ENCODE data around the gene LIN7A. TPM values are rescaled to one million over a fixed set of nuclear protein-coding genes. Genes with fewer than 3 reads are reported as not detected.

LIN7A gene
- total RNA-seq, 1 donor from 2014 or later, result 27.7 TPM

GRCh38 chr12:80968326-80968725 is 30.6 kb upstream of the LIN7A start:
- Mint-ChIP-seq H3K27ac (ENCODE audit: unreplicated experiment) (no peak overlapping the region), H3K4me1 (ENCODE audit: unreplicated experiment) (no peaks in the 10 kb centered on the region), H3K9me3 (ENCODE audit: unreplicated experiment) (peaks cover 6% of the 10 kb centered on the region), H3K4me3 (ENCODE audit: unreplicated experiment) (no peak overlapping the region), H3K36me3 (ENCODE audit: unreplicated experiment) (no peaks in the 10 kb centered on the region), H3K27me3 (ENCODE audit: unreplicated experiment) (peaks cover 21% of the 10 kb centered on the region)
- no peak for DNase-seq (ENCODE audit: extremely low spot score, unreplicated experiment)
- TF ChIP-seq, protein P1, sequence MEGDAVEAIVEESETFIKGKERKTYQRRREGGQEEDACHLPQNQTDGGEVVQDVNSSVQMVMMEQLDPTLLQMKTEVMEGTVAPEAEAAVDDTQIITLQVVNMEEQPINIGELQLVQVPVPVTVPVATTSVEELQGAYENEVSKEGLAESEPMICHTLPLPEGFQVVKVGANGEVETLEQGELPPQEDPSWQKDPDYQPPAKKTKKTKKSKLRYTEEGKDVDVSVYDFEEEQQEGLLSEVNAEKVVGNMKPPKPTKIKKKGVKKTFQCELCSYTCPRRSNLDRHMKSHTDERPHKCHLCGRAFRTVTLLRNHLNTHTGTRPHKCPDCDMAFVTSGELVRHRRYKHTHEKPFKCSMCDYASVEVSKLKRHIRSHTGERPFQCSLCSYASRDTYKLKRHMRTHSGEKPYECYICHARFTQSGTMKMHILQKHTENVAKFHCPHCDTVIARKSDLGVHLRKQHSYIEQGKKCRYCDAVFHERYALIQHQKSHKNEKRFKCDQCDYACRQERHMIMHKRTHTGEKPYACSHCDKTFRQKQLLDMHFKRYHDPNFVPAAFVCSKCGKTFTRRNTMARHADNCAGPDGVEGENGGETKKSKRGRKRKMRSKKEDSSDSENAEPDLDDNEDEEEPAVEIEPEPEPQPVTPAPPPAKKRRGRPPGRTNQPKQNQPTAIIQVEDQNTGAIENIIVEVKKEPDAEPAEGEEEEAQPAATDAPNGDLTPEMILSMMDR (IDR thresholded peaks at IDR 0.05), result no peak

- peaks cover 21% of the 10 kb centered on the region for H3K27me3 Mint-ChIP-seq (ENCODE audit: unreplicated experiment)
- no peak overlapping the region for H3K4me3 Mint-ChIP-seq (ENCODE audit: unreplicated experiment)
Observed at GRCh38 chr12:80967565-80967964, 29.8 kb upstream of the LIN7A start.

DNA sequence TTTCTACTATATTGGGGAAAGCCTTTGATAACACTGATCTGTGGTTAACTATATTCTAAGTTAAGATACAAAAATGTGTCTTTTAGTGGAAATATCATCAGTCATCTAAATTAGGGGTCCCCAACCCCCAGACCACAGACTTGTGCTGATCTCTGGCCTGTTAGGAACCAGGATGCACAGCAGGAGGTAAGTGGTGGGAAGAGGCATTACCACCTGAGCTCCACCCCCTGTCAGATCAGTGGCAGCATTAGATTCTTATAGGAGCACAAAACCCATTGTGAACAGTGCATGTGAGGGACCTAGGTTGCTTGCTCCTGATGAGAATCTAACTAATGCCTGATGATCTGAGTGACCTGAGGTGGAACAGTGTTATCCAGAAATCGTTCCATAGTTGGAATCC is 28.3 kb upstream of the LIN7A start:
- H3K36me3 Mint-ChIP-seq (ENCODE audit: unreplicated experiment), result no peaks in the 10 kb centered on the region
- H3K27ac Mint-ChIP-seq (ENCODE audit: unreplicated experiment), result no peak overlapping the region
- H3K9me3 Mint-ChIP-seq (ENCODE audit: unreplicated experiment), result peaks cover 7% of the 10 kb centered on the region
- H3K4me3 Mint-ChIP-seq (ENCODE audit: unreplicated experiment), result no peak overlapping the region
- no peak for DNase-seq (ENCODE audit: extremely low spot score, unreplicated experiment)
- H3K27me3 Mint-ChIP-seq (ENCODE audit: unreplicated experiment), result peaks cover 11% of the 10 kb centered on the region
- TF ChIP-seq, protein P1 (IDR thresholded peaks at IDR 0.05), result no peak
- H3K4me1 Mint-ChIP-seq (ENCODE audit: unreplicated experiment), result no peaks in the 10 kb centered on the region

More at GRCh38 chr12:80967565-80967964, 29.8 kb upstream of the LIN7A start:
- TF ChIP-seq, protein P1 (IDR thresholded peaks at IDR 0.05), result no peak
- Mint-ChIP-seq H3K27ac (ENCODE audit: unreplicated experiment) (no peak overlapping the region), H3K36me3 (ENCODE audit: unreplicated experiment) (no peaks in the 10 kb centered on the region), H3K9me3 (ENCODE audit: unreplicated experiment) (peaks cover 7% of the 10 kb centered on the region), H3K4me1 (ENCODE audit: unreplicated experiment) (no peaks in the 10 kb centered on the region)
- no peak for DNase-seq (ENCODE audit: extremely low spot score, unreplicated experiment)

- Mint-ChIP-seq H3K36me3 (ENCODE audit: unreplicated experiment) (no peaks in the 10 kb centered on the region), H3K4me1 (ENCODE audit: unreplicated experiment) (no peaks in the 10 kb centered on the region), H3K9me3 (ENCODE audit: unreplicated experiment) (no peaks in the 10 kb centered on the region), H3K4me3 (ENCODE audit: unreplicated experiment) (no peak overlapping the region), H3K27me3 (ENCODE audit: unreplicated experiment) (no peaks in the 10 kb centered on the region), H3K27ac (ENCODE audit: unreplicated experiment) (no peak overlapping the region)
- no peak for DNase-seq (ENCODE audit: extremely low spot score, unreplicated experiment)
- TF ChIP-seq, protein P1 (IDR thresholded peaks at IDR 0.05), result no peak
Observed at GRCh38 chr12:80958162-80958561, 20.4 kb upstream of the LIN7A start.

DNA sequence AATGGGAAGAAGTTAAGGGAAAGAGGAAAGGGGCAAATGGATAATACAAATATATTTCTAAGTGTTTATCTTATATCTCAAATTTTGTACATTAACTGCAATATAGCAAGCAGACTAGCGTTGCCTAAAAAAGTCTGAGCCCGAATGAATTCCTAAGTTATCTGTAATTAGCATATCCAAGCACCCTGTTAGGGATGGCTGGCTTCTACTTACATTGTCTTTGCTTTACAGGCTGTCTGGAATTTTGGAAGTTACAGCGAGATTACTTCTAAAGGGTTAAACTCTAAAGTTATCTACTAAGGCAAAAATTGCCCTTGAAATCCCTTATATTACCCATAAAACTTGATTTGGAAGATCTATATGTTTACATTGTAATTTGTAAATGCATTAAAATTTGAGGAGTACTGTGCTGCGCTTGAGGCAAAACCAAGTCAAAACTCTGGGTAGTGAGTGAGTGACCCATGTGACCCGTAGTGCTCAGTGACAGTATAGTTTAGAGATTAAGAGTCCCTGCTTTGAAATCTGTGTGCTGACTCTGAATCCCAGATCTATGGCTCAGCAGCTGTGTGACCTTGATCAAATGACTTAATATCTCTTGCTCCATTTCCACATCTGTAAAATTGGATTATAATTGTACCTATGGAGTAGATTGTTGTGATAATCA is 17.3 kb upstream of the LIN7A start:
- Mint-ChIP-seq H3K27me3 (ENCODE audit: unreplicated experiment) (no peaks in the 10 kb centered on the region), H3K4me1 (ENCODE audit: unreplicated experiment) (peaks cover 3% of the 10 kb centered on the region), H3K4me3 (ENCODE audit: unreplicated experiment) (no peak overlapping the region), H3K9me3 (ENCODE audit: unreplicated experiment) (no peaks in the 10 kb centered on the region), H3K36me3 (ENCODE audit: unreplicated experiment) (no peaks in the 10 kb centered on the region), H3K27ac (ENCODE audit: unreplicated experiment) (no peak overlapping the region)
- no peak for DNase-seq (ENCODE audit: extremely low spot score, unreplicated experiment)
- TF ChIP-seq, protein P1 (IDR thresholded peaks at IDR 0.05), result no peak

Measured in osteocyte (in vitro differentiated cells).